Stimulated activated naive CD8-positive, alpha-beta T cell treated with anti-CD3 and anti-CD28 coated beads, Interleukin-15, amount 100 ng/mL, for 72 hours (primary cell): ENCODE results near the gene MCU.
"Not testable (repeated sequence)": the region's sequence is repeated elsewhere in the genome, so short reads cannot be mapped to it uniquely, and the experiment has no call there.

Experiments
- ATAC-seq: fragments of 150-1000 bp; cut with Tn5 transposase; 2 replicates; pipeline ENCODE4 v1.10.0; 2021; ENCODE audit warnings: mild to moderate bottlenecking, moderate library complexity
- DNase-seq, 2 donors: peaks; one replicate each; pipeline ENCODE4 v3.0.0; 2021 to 2022
- H3K27ac Mint-ChIP-seq, 2 donors: one replicate each; pipeline ENCODE4 v1.8.0; 2022; ENCODE audit warnings: mild to moderate bottlenecking in 2 of 2, mixed read lengths in 2 of 2, moderate library complexity in 2 of 2
- H3K27me3 Mint-ChIP-seq: one replicate; pipeline ENCODE4 v1.8.0; 2022; ENCODE audit warnings: mixed read lengths
- H3K4me1 Mint-ChIP-seq: one replicate; pipeline ENCODE4 v1.8.0; 2022; ENCODE audit warnings: mild to moderate bottlenecking, mixed read lengths
- H3K4me3 Mint-ChIP-seq, 2 donors: one replicate each; pipeline ENCODE4 v1.8.0; 2022; ENCODE audit warnings: mild to moderate bottlenecking in 2 of 2, mixed read lengths in 2 of 2, moderate library complexity in 1 of 2
- H3K9me3 Mint-ChIP-seq, 2 donors: one replicate each; pipeline ENCODE4 v1.8.0; 2022; ENCODE audit warnings: mixed read lengths in 2 of 2

MCU gene

DNA sequence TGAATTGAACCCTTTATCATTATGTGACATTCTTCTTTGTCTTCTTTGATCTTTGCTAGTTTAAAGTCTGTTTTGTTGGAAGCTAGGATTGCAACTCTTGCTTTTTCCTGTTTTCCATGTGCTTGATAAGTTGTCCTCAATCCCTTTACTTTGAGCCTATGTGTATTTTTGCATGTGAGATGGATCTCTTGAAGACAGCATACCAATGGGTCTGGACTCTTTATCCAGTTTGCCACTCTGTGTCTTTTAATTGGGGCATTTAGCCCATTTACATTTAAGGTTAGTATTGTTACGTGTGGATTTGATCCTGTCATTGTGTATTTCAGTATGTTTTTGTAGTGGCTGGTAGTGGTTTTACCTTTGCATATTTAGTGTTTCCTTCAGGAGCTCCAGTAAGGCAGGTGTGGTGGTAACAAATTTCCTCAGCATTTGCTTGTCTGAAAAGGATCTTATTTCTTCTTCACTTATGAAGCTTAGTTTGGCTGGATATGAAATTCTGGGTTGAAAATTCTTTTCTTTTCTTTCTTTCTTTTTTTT, 229.3 kb downstream of the MCU start:
- H3K4me1 Mint-ChIP-seq, H3K4me3 Mint-ChIP-seq, ATAC-seq, H3K27ac Mint-ChIP-seq, DNase-seq: not testable (repeated sequence)
- Mint-ChIP-seq H3K9me3 (peaks cover 14 to 31% of the 10 kb centered on the region in 2 donors), H3K27me3 (peaks cover 32% of the 10 kb centered on the region)

- Mint-ChIP-seq H3K27ac (no peak overlapping the region), H3K9me3 (peaks cover 14 to 24% of the 10 kb centered on the region in 2 donors), H3K4me1 (no peaks in the 10 kb centered on the region), H3K27me3 (peaks cover 23% of the 10 kb centered on the region), H3K4me3 (no peak overlapping the region)
- DNase-seq, result no peak
- ATAC-seq, result no peak
Measured at GRCh38 chr10:72924351-72924750, 232.4 kb downstream of the MCU start.

DNA sequence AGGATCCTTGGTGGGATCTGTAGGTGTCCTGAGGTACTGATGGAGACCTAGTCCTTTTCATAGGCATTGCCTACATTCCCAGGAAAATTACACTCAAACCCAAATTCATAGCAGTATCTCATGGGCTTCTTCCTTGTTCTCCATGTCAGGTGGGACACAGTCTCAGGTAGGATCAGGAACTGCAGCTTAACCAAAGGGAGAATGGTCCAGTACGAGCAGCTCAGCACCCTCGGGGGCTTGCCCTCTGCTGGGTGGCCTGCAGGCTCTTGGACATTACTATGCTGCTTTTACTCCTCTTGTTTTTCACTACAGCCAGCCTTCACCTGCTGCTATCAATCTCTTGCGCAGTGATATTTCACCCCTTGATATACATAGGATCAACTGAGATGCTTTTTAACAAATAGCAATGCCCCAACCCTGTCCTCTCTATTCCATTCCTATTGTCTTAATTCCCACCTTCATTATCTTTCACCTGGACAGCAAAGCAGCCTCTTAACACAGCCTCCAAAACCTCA, 234.1 kb downstream of the MCU start:
- H3K4me1 Mint-ChIP-seq, result no peaks in the 10 kb centered on the region
- no peak overlapping the region for H3K4me3 Mint-ChIP-seq
- no peak for ATAC-seq
- no peak for DNase-seq
- H3K27me3 Mint-ChIP-seq, result peaks cover 10% of the 10 kb centered on the region
- H3K9me3 Mint-ChIP-seq, result peaks cover 10 to 12% of the 10 kb centered on the region in 2 donors
- no peak overlapping the region for H3K27ac Mint-ChIP-seq

GRCh38 chr10:72927485-72927884, 235.5 kb downstream of the MCU start:
- H3K27ac Mint-ChIP-seq, result no peak overlapping the region
- H3K9me3 Mint-ChIP-seq, result peaks cover 1 to 2% of the 10 kb centered on the region in 2 donors
- peaks cover 6% of the 10 kb centered on the region for H3K27me3 Mint-ChIP-seq
- DNase-seq (no peak), ATAC-seq (no peak)
- H3K4me3 Mint-ChIP-seq, result no peak overlapping the region
- H3K4me1 Mint-ChIP-seq, result no peaks in the 10 kb centered on the region

GRCh38 chr10:72928798-72929197, 236.9 kb downstream of the MCU start:
- DNase-seq, result no peak
- Mint-ChIP-seq H3K4me1 (no peaks in the 10 kb centered on the region), H3K4me3 (no peak overlapping the region), H3K27me3 (peaks cover 5% of the 10 kb centered on the region), H3K27ac (no peak overlapping the region), H3K9me3 (no peaks in the 10 kb centered on the region)
- ATAC-seq, result no peak

GRCh38 chr10:72930276-72930675, 238.3 kb downstream of the MCU start:
- Mint-ChIP-seq H3K27ac (no peak overlapping the region), H3K9me3 (no peaks in the 10 kb centered on the region), H3K4me3 (no peak overlapping the region), H3K4me1 (no peaks in the 10 kb centered on the region), H3K27me3 (peaks cover 6% of the 10 kb centered on the region)
- DNase-seq (no peak), ATAC-seq (no peak)

GRCh38 chr10:72932259-72933015, 240.5 kb downstream of the MCU start:
- ATAC-seq, result no peak
- no peaks in the 10 kb centered on the region for H3K9me3 Mint-ChIP-seq
- no peak for DNase-seq
- no peak overlapping the region for H3K4me3 Mint-ChIP-seq
- peaks cover 16% of the 10 kb centered on the region for H3K27me3 Mint-ChIP-seq
- H3K27ac Mint-ChIP-seq, result no peak overlapping the region
- no peaks in the 10 kb centered on the region for H3K4me1 Mint-ChIP-seq

GRCh38 chr10:72935361-72935760, 243.4 kb downstream of the MCU start:
- DNase-seq (no peak), ATAC-seq (no peak)
- Mint-ChIP-seq H3K4me3 (no peak overlapping the region), H3K4me1 (no peaks in the 10 kb centered on the region), H3K27ac (no peak overlapping the region), H3K27me3 (peaks cover 16% of the 10 kb centered on the region), H3K9me3 (no peaks in the 10 kb centered on the region)
